GOT3 (cell line): ENCODE measurements around the gene NPTXR.

Experiments
- DNase-seq: peaks from one replicate; lab custom pipeline; 2025; ENCODE audit warnings: mixed read lengths; lab: John Stamatoyannopoulos, UW

The NPTXR gene

DNA sequence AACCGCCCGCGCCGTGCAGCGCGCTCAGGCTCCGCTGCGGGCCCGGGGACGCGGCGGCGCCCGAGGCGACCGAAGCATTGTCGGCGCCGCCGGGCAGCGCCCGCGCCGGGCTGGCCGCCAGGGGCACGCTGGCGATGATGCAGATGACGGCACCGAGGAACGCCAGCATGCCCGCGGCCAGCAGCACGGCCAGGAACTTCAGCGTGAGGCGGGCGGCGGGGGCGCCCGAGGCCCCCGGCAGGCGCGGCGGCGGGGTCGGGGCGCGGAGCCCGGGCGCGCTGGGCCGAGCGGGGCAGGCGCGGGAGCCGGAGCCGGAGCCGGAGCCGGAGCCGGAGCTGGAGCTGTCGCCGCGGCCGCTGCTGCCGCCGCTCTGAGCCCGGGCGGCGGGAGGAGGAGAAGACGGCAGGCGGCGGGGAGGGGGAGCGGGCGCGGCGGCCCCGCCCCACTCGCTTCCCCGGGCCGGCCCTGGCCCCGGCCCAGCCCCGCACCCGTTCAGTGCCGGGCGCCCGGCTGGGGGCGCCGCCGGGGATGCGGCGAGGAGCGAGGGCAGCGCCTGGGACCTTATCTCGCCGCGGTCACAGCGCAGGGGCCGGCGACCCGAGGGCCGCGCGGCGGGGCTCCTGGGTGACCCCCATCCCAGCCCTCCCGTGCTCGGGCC, at the start of gene NPTXR:
Gene NPTXR (minus strand): TSS at position 372 of the 658 bp plus-strand sequence.
- no peak for DNase-seq

DNA sequence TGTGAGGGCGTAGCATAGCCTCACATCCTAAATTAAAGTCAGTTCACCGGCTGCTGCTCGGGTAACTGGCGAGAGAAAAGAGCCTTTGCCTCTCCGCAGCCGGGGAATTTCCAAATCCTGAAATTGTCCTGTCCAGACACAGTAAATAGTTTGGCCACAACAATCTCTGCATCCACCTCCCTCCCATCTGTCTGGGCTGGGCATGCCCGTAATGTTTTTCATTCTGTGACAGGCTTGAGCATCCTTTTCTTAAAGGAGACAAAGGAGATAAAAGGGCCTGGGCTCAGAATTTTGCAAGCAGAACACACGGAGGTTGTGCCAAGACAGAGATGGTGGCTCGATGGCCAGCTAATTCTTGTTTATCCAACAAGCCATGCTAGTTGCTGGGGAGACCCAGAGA, 47.4 kb upstream of the NPTXR start:
- DNase-seq: no peak

DNA sequence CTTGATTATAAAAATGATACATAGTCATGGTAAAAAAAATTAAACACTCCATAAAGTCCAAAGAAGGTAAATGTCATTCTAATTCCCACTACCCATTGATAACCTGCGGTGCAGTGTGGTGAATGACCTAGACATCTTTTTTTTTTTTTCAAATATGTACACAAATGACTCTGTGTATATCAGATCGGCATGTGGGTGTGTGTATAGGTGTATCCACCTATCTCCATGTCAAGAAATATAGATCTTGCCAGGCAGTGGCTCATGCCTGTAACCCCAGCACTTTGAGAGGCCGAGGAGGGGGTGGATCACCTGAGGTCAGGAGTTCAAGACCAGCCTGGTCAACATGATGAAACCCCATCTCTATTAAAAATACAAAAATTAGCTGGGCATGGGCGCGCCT, 46.5 kb upstream of the NPTXR start:
- DNase-seq: no peak

DNA sequence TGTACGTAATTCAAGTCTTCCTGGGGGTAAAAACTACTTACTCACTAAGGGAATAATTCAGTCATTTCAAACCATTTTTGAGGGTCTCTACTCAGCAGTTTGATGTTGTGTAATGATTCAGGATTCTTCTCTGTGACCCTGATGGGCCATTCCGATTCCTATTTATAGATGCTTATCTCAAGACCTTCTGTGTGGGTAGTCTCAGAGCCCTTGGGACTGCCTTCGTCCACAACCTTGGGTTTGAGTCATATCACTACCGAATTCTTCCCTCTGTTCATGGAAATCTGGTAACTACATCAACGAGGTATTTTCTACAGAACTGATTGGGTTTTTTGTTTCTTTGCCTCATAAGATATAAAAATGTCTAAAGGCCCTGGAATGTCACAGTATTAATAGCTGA, 42.5 kb upstream of the NPTXR start:
- DNase-seq: no peak

DNA sequence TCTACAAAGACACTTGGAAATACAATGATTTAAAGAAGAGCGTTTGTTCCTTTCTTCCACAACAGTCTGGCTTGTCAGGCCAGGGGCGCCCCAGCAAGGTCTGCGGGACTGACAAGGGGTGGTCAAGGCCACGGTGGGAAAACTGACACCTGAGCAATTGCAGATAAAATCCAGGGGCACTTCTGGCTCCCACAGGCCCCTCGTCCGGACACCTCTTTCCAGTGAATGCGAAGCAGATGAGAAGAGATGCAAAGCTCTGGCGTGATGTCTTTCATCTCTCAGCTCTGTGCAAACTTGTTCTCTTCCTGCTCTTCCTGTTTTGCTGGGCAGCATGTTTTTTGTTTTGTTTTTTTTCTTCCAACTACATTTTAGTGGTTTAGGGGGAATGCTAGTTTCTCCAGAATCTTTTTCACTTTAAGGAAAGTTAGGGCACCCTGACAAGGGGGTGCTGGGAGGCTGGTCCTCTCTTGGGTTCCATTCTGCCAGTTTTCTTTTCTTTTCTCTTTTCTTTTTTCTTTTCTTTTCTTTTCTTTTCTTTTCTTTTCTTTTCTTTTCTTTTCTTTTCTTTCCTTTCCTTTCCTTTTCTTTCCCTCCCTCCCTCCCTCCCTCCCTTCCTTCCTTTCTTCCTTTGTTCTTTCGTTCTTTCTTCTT, 39.3 kb upstream of the NPTXR start:
- no peak for DNase-seq

DNA sequence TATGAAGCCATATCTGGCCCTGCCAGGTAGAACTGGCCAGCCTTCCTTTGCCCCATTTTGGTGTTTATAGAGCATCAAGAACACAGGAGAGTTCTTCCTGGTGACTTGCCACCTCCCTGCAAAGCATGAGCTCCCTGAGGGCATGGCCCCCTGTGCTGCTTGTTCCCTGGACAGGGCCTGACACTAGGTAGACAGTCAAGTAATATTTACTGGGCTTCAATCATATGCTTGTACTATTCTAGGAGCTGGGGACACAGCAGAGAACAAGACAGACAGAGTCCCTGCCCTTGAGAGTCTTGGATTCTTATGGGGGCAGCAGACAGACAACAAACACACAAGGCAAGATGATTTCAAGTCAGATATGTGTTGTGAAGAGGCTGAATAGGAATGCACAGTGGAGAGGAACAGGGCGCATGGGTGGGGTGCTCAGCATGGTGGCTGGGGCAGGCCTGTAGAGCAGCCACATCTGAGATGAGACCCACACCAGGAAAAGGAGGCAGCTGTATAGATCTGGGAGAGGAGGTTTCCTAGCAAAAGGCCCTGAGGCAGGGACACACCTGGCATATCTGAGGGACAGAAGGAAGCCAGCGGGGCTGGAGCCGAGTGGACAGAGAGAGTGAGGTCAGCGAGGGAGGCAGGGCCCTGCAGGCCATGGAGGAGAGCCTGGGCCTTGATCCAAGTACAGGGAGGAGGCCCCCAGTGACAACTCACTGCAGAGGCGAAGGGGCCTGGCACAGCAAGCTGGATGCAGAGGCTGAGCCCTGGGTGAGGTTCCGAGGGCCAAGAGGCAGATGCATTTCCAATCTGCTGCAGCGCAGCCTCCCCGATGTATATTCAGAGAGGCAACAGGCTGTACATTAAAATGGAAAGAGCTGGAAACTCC, 38.4 kb upstream of the NPTXR start:
- no peak for DNase-seq

DNA sequence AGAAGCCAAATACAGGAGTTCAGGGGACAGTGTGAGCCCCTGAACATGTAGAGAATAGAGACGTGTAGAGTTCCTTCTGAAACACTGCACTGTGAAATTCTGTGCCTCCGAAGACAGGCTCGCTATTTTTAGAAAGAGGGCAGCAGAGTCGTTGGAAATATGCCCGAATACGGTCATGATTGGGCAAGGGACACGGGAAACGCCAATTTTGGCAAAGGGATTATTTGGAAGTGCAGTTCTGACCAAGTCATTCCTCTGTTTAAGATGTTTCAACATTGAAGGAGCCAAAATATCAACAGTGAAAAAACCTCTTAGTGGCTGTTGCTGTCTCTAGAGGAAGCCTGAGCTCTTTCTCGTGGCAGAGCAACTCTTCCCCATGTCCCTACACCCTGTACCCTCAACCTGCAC, 37.6 kb upstream of the NPTXR start:
- DNase-seq: no peak

DNA sequence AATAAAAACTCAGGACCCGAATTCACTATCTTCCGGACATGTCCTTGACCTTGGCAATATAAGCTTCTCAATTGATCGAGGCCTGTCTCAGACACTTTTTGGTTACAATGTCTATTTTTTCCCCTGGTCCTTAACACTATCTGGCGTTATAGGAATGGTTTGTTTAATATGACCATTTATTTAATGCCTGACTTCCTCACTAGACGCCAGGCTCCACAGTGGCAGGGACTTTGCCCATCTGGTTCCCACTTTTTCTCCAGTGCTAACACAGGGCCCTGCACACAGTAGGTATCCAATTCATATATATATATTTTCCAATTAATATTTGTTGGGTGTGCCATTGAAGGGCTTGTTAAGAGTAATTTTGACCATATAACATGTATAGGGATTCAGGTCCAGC, 36.1 kb upstream of the NPTXR start:
- DNase-seq: no peak

DNA sequence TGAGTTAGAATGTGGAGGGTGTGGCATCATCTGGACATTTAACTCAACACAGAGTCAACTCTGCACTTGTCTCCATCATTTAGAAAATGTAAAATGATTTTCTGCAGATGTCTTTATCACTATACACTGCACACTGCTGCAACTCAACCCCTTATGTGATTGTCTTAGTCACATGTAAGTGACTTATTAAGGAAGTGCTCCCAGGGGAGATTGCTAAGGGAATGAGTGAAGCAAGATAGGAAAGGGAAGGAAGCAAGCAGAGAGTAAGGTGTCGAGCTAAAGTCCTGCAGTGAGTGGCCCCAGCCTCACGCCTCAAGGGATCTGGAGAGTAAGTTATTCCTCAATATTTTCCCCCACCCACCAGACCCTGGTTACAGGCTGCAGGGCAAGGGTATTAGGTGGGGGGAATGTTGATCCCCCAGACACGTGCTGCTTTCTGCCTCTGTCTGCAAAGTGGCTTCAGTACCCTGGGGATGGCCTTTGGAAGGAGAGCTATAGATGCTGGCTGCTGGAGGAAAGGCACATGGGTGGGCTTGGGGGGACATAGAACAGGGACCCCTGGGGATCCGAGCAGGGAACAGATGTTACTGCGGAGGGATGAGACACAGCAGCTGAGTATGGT, 35.4 kb upstream of the NPTXR start:
- no peak for DNase-seq

DNA sequence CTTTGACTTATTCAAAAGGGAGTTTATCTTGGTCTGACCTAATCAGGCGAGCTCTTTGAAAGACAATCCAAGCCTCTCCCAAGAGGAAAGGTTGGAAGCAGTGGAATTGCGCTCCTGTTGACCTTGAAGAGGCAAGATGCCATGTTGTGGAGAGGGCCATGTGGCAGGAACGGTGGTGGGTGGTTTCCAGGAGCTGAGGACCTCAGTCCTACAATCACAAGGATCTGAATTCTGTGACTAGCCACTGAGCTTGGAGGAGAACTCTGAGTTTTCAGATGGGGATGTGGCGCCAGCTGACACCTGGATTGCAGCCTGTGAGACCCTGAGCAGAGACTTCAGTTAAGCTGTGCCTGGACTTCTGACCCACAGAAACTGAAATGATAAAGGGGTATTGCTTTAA, 34.2 kb upstream of the NPTXR start:
- DNase-seq: no peak

DNA sequence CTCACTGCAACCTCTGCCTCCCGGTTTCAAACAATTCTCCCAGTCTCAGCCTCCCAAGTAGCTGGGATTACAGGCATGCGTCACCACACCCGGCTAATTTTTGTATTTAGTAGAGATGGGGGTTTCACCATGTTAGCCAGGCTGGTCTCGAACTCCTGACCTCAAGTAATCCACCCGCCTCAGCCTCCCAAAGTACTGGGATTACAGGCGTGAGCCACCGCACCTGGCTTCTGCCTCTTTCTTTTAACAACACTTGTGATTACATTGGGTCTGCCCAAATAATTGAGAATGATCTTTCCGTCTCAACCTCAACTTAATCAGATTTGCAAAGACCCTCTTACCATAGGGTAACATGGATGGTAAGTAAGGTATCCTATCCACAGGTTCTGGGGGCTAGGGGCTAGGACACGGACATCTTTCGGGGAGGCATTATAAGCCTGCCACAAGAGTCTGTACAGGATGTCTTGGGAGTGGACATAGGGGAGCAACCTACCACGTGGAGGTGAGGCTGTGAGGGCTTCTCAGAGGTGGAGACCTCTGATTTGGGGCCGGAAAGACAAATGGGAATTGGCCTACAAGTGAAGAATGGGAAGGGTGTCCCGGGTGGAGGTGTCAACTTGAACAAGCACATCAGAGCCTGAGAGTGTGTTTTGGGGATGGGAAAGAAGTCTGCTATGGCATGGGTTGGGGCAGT, 30.8 kb upstream of the NPTXR start:
- DNase-seq: no peak

DNA sequence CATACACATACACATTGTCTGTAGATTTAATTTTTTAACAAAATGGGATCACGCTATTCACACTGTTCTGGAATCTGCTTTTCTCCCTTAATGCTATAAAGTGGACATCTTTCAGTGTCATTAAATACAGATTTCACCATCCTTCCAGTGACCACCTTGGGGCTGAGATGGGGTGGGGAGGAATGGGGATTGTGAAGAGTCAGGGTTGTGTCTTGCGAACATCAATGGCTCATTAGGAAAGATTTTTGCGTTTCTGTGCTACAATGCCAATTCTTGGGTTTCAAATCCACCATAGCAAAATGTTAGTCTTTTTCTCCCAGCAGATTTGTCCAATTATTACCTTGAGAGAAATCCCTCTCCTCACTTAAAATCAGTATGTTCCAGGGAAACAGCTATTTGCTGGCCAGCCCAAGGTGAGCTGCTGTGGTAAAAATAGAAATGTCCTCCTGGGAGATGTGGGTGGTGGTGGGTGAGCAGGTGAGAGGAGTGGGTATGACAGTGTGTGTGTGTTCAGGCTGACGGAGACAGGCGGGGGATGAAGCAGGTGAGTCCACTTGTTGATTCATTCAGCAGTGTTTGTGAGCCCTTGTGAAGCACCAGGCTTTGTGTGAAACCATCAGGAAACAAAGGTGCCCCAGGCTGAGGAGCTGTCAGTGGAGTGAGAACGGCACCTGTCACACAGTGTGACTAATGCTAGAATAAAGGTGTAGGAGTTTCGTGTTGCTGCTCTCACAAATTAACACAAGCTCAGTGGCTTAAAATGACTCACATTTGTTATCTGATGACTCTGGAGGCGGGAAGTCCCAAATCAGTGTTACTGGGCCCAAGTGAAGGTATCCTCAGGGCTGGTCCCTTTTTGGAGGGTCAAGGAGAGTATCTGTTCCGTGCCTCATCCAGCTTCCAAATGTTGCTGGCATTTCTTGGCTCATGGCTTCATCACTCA, 29.9 kb upstream of the NPTXR start:
- no peak for DNase-seq

DNA sequence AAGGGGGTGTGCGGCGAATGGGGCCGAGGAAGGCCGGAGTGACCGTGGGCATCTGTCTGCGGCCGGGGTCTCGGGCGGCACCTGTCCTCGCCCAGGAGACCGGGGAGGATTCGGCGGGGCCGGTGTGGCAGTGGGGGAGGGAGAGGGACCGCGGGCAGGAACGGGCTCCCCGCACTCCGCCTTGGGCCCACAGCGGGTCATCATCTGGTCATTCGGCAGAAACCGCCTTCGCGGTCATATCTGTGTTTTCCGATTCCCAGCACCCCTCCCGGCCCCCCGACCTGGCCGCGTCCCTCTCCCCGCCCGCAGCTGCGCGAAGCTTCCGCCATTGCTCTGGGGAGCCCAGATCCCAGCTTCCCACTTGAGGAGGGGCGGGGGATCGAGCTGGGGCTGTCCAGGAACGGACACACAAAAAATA, 29.0 kb upstream of the NPTXR start:
- no peak for DNase-seq

DNA sequence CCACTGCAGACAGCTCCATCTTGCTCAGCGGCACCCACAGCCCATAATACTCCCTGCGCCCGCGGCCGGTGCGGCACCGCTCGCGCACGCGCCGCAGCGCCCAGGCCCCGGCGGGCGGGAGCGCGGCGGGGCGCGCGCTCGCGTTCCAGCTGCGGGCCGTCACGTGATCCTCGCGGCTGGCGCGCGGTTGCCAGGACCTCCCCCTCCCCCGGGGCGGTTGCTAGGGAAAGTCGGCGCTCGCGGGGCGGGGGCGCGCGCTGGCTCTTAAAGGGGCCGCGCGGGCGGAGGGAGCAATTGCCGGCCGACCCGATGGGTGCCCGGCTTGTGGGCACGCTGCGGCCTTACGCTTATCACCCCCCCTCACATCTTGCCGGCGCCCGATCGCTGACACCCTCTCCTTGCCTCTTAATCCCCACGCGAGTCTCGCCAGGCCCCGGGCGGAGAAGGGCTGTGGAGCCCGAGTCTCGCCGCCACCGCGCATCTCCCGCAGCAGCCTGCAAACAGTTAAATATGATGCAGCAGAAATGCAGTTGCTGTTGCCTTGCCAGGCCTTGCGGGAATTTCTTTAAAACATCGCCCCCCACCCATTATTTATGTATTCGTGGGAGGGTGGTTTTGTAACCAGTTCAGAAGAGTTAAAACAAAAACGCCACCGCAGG, 28.5 kb upstream of the NPTXR start, which contains the start of gene CBX6:
Gene CBX6 (minus strand): TSS at position 45 of the 659 bp plus-strand sequence. CDS start 26 bp downstream, at position 19.
- peak; percentile 78 for DNase-seq

DNA sequence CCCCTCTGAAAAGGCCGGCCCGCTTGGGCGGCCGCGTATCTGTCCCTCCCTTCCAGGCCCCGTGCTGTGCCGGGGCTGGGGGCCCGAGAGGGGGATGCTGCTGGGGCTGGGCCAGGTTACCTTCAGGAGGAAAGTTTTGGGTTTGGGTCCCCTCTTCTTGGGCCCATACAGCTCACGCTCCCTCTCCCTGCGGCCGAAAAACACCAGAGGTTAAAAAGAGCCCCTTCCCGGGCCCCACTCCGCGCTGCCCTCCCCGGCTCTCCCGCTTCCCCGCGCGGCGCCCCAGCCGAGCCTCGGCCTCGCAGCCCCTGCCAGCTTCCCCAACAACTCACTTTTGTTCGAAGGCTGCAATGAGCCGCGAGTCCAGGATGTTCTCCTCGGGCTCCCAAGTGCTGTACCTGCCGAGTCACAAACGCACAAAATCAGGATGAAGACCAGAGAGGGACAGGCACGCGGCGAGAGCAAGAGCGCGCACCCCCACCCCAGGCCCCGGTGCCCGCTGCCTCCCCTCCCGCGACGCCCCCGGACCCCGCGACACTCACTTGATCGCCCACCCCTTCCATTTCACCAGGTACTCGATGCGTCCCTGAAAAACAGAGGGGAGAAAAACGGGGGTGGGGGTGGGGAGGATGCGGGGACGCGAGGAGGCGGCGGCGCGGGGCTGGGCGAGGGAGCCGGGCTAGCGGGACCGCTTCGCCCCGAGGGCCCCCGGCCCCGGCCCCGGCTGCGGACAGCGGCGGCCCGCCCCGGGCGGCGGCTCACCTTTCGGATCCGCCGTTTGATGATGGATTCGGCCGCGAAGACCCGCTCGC, 27.7 kb upstream of the NPTXR start:
- DNase-seq: no peak

DNA sequence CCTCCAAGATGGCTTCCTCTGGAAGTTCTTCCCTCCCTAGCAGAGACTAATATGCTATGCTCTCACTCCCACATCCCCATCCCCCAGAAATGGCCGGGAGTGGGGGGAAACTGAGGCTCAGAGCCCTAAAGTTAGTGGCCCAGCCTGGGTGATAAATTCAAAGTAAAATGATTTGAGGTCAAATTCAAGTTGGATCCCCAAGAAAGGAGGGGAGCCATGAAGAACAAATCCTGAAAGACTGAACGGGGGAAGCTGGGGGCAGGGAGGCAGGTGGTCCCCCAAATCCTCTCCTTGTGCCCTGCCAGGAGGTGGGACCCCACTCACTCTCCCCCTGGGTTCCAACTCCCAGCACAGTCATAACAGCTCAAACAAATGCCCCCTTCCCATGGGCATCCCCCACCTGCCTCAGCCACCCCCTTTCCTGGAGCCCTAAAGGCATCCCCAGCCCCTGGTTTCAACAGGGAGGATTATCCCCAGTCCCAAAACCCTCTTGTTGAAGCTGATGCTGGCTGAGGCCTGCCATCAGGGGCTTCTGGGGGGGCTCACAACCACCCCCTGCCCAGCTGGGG, 27.0 kb upstream of the NPTXR start:
- no peak for DNase-seq

DNA sequence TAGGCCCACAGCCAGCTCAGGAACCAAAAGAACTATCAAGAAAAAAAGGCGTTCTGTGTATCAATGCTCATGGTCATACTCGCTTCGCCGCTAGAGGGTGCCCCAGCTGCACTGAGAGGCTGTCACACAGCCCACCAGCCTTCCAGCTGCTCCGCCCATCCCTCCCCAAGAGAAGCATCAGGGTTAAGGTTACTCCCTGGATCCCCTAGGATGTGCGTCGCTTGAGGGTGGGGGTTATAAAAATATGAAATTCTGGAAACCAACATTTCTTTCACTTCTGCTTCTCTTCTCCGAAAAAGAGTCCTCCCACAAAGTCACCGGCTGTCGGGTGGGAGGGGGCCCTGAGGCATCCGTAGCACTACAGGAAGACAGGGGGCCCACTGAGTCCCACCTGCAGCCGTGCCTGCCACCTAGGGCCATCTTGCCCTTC, 26.5 kb upstream of the NPTXR start:
- no peak for DNase-seq

DNA sequence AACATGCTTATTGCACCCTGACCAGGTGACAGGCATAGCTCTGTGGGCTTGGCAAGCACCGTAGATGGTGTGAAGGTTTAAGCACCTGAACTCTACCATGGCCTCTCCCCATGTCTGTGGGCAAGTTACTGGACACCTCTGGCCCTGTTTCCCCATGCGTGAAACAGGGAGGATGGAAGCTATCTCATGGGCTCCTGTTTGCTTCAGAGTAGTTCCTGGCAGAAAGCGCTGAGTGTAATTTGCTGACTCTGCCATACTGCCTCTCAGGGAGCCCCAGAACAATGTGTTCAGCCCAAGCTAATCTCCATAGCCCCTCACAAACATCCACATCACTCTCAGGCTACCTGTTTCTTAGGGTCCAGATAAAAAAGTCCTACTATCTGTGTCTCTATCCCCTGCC, 25.8 kb upstream of the NPTXR start:
- DNase-seq: no peak

DNA sequence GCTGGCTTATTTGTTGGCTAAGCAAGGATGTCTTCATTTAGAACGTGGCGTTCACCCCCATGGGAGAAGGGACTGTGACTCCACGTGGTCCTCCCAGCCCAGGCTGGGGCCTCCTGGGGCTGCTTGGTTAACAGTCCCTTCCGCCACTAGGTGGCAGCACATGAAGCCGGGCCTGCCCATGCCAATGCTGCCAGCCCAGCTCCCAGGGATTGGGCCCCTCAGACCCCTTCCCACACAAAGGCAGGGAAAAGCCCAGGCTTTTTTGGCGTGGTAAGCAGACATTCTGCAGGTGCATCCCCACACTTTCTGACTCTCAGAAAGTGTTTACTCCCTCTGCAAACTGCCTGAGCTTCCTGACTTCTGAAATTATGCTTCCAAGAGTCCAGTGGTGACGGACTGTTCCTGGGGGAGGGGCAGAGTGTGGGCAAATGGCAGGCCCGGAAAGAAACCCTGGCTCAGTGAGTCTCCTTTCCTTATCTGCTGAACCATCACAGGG, 25.1 kb upstream of the NPTXR start:
- DNase-seq: no peak
